GM23338 (cell line): ENCODE measurements around the gene FILIP1L. TPM values are rescaled to one million over a fixed set of nuclear protein-coding genes. Genes with fewer than 3 reads are reported as not detected.

Experiments used
- ATAC-seq: fragments of 200-7000 bp; cut with Tn5 transposase; 3 replicates; pipeline ENCODE4 v1.9.1; 2020
- DNase-seq: peaks from one replicate; pipeline ENCODE4 v3.0.0-alpha.2; 2015; ENCODE audit warnings: low spot score
- H2AFZ ChIP-seq: fragments of 200-600 bp; sonication (generic); 2 replicates; pipeline ENCODE4 v1.8.0; 2016; ENCODE audit warnings: antibody characterized with exemption, mild to moderate bottlenecking, moderate library complexity
- H3F3A ChIP-seq: fragments of 200-600 bp; sonication (generic); replicated peaks from 2 replicates; pipeline ENCODE4 v1.8.0; 2017; ENCODE audit warnings: antibody characterized with exemption, mixed run types, low read depth
- H3K27ac ChIP-seq: fragments of 200-600 bp; sonication (generic); 2 replicates; pipeline ENCODE4 v1.6.1; 2016; ENCODE audit warnings: low read depth
- H3K27me3 ChIP-seq: fragments of 200-600 bp; sonication (generic); 2 replicates; pipeline ENCODE4 v1.8.0; 2016; ENCODE audit warnings: mild to moderate bottlenecking, mixed run types, moderate library complexity; ENCODE audit not compliant: insufficient read depth
- H3K36me3 ChIP-seq: fragments of 200-600 bp; sonication (generic); 2 replicates; pipeline ENCODE4 v1.8.0; 2016; ENCODE audit warnings: mild to moderate bottlenecking; ENCODE audit not compliant: insufficient read depth
- H3K4me1 ChIP-seq: fragments of 200-600 bp; sonication (generic); 2 replicates; pipeline ENCODE4 v1.8.0; 2016; ENCODE audit warnings: mild to moderate bottlenecking, moderate library complexity; ENCODE audit not compliant: insufficient read depth
- H3K4me2 ChIP-seq: fragments of 200-600 bp; sonication (generic); 2 replicates; pipeline ENCODE4 v1.7.1; 2017; ENCODE audit warnings: mixed run types
- H3K4me3 ChIP-seq: fragments of 200-600 bp; sonication (generic); 2 replicates; pipeline ENCODE4 v1.6.1; 2016; ENCODE audit warnings: mixed run types
- H3K79me2 ChIP-seq: fragments of 200-600 bp; sonication (generic); replicated peaks from 2 replicates; pipeline ENCODE4 v1.8.0; 2017; ENCODE audit warnings: mild to moderate bottlenecking; ENCODE audit not compliant: insufficient read depth
- H3K9me2 ChIP-seq: fragments of 200-600 bp; sonication (generic); 2 replicates; pipeline ENCODE4 v1.8.0; 2017; ENCODE audit not compliant: insufficient read depth
- H4K20me1 ChIP-seq: fragments of 200-600 bp; sonication (generic); replicated peaks from 2 replicates; pipeline ENCODE4 v1.8.0; 2017; ENCODE audit warnings: mild to moderate bottlenecking; ENCODE audit not compliant: insufficient read depth
- H3K27ac Mint-ChIP-seq: 2 replicates; pipeline ENCODE4 v1.8.0; 2020; ENCODE audit warnings: inconsistent platforms, mild to moderate bottlenecking, moderate library complexity, mixed read lengths
- H3K27me3 Mint-ChIP-seq: 3 replicates; pipeline ENCODE4 v1.8.0; 2022; ENCODE audit warnings: low read depth, mild to moderate bottlenecking, moderate library complexity, mixed read lengths, inconsistent platforms; ENCODE audit not compliant: insufficient read depth, poor library complexity
- H3K36me3 Mint-ChIP-seq: 3 replicates; pipeline ENCODE4 v1.8.0; 2021; ENCODE audit warnings: low read depth, mild to moderate bottlenecking, inconsistent platforms, moderate library complexity, mixed read lengths
- H3K4me1 Mint-ChIP-seq: 3 replicates; pipeline ENCODE4 v1.8.0; 2020; ENCODE audit warnings: mild to moderate bottlenecking, inconsistent platforms, mixed read lengths
- H3K4me3 Mint-ChIP-seq: 3 replicates; pipeline ENCODE4 v1.8.0; 2021; ENCODE audit warnings: moderate library complexity, mild to moderate bottlenecking, inconsistent platforms, mixed read lengths
- H3K9me3 Mint-ChIP-seq: 3 replicates; pipeline ENCODE4 v1.8.0; 2020; ENCODE audit warnings: moderate library complexity, mild to moderate bottlenecking, inconsistent platforms, mixed read lengths
- CREB1 ChIP-seq: fragments of 250-450 bp; sonication (Bioruptor Pico); IDR thresholded peaks from 2 replicates; pipeline ENCODE4 v1.5.0; 2020; ENCODE audit warnings: low read depth, mild to moderate bottlenecking, moderate library complexity
- EZH2 ChIP-seq: fragments of 200-600 bp; sonication (generic); IDR thresholded peaks from one replicate; pipeline ENCODE4 v1.8.0; 2017; ENCODE audit warnings: antibody characterized with exemption, mild to moderate bottlenecking, low read depth; ENCODE audit not compliant: unreplicated experiment
- EZH2phosphoT487 ChIP-seq: fragments of 200-600 bp; sonication (generic); IDR thresholded peaks from one replicate; pipeline ENCODE4 v1.8.1; 2018; ENCODE audit warnings: antibody characterized with exemption; ENCODE audit not compliant: unreplicated experiment
- JUNB ChIP-seq: IDR thresholded peaks from one replicate; pipeline ENCODE4 v1.6.1; 2016; ENCODE audit warnings: antibody characterized with exemption; ENCODE audit not compliant: unreplicated experiment
- NANOG ChIP-seq: IDR thresholded peaks from 2 replicates; pipeline ENCODE4 v1.6.1; 2016; ENCODE audit warnings: antibody characterized with exemption, borderline replicate concordance
- POLR2AphosphoS5 ChIP-seq: IDR thresholded peaks from 2 replicates; pipeline ENCODE4 v1.6.1; 2016; ENCODE audit warnings: antibody characterized with exemption, low read depth
- STAT1 ChIP-seq: IDR thresholded peaks from one replicate; pipeline ENCODE4 v1.6.1; 2016; ENCODE audit warnings: antibody characterized with exemption; ENCODE audit not compliant: unreplicated experiment
- ZNF114 ChIP-seq: fragments of 250-450 bp; sonication (Bioruptor Pico); IDR thresholded peaks from 2 replicates; pipeline ENCODE4 v1.5.0; 2020; ENCODE audit warnings: mild to moderate bottlenecking, moderate library complexity
- ZNF331 ChIP-seq: fragments of 250-450 bp; sonication (Bioruptor Pico); IDR thresholded peaks from 2 replicates; pipeline ENCODE4 v1.5.0; 2020; ENCODE audit warnings: low read depth, mild to moderate bottlenecking, moderate library complexity
- polyA plus RNA-seq: library from polyadenylated mRNA; unstranded; fragments of >200 nt; fragmentation: Nextera tagmentation; extraction: Ambion mirVana; gene quantifications from 2 replicates; pipeline ENCODE4 v1.2.1, GENCODE V29; 2016
- total RNA-seq: library from RNA; depleted of rRNA; stranded (reverse); fragments of >200 nt; shearing (Covaris generic); gene quantifications from 2 replicates; pipeline ENCODE4 v1.2.3, GENCODE V29; 2014
- TF ChIP-seq, protein P1 (sequence below): IDR thresholded peaks from one replicate; pipeline ENCODE4 v1.6.1; 2018; ENCODE audit warnings: antibody characterized with exemption; ENCODE audit not compliant: unreplicated experiment
- TF ChIP-seq, protein P2 (sequence below): fragments of 250-450 bp; sonication (Bioruptor Pico); IDR thresholded peaks from 2 replicates; pipeline ENCODE4 v1.5.0; 2020; ENCODE audit warnings: mild to moderate bottlenecking, moderate library complexity

The FILIP1L gene
- total and polyA plus RNA-seq, 2 experiments from 2014 or later, result 1.6 TPM; not detected in 1

DNA sequence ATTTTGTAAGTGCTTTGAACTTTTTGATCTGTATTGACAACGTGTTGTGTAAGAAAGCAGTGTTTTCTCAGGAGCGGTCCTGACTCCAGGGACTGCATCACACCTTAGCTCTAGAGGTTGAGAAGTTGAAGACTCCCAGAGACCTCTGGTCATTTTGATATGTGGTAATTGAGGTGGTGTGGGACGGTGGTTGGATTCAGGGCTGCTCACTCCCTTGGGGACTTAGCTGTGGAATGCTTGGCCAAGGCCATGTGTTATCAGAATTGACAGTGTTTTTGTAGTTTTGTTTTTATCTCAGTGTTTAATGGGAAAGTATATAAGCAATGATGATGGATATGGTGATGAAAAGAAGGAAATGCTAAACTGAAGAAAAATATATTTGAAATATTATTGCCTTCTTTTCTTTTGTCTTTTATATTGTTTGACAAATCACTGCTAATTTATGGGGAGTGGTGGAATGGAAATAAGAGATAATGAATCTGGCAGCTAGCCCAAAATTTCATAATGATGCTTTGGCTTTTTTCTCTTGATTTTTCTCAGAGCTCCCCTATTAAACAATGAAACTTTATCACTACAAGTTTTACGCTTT lies 280.6 kb downstream of the FILIP1L start (continued):
- TF ChIP-seq, protein P1, sequence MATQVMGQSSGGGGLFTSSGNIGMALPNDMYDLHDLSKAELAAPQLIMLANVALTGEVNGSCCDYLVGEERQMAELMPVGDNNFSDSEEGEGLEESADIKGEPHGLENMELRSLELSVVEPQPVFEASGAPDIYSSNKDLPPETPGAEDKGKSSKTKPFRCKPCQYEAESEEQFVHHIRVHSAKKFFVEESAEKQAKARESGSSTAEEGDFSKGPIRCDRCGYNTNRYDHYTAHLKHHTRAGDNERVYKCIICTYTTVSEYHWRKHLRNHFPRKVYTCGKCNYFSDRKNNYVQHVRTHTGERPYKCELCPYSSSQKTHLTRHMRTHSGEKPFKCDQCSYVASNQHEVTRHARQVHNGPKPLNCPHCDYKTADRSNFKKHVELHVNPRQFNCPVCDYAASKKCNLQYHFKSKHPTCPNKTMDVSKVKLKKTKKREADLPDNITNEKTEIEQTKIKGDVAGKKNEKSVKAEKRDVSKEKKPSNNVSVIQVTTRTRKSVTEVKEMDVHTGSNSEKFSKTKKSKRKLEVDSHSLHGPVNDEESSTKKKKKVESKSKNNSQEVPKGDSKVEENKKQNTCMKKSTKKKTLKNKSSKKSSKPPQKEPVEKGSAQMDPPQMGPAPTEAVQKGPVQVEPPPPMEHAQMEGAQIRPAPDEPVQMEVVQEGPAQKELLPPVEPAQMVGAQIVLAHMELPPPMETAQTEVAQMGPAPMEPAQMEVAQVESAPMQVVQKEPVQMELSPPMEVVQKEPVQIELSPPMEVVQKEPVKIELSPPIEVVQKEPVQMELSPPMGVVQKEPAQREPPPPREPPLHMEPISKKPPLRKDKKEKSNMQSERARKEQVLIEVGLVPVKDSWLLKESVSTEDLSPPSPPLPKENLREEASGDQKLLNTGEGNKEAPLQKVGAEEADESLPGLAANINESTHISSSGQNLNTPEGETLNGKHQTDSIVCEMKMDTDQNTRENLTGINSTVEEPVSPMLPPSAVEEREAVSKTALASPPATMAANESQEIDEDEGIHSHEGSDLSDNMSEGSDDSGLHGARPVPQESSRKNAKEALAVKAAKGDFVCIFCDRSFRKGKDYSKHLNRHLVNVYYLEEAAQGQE, result no peak
- TF ChIP-seq JUNB (no peak), ZNF331 (CRISPR knock-in tag) (no peak), STAT1 (no peak)

DNA sequence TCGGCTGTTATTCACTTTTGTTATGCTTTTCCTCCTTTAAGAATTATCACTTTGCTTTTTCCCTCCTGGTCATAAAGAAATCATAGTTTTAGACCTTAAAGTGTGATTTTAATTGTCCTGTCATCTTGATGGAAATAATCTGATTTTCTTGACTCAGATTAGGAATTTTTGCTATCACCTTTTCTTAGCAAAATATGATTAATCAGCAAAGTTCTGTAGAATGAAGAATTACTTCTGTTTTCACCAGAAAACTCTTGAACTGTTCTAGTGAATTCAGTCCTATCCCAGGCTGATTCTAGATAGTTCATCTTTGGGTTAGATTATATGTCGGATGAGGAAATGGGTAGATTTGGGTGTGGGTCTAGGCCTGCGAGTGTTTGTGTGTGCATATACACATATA lies 284.5 kb downstream of the FILIP1L start:
- Mint-ChIP-seq H3K36me3 (no peaks in the 10 kb centered on the region; the same call in 2 of the 3 replicates), H3K4me3 (no peak overlapping the region), H3K9me3 (no peaks in the 10 kb centered on the region), H3K4me1 (peaks cover 8% of the 10 kb centered on the region), H3K27me3 (no peaks in the 10 kb centered on the region), H3K27ac (no peak overlapping the region)
- no peaks in the 10 kb centered on the region for H3K9me2 ChIP-seq
- H3F3A ChIP-seq, result no peaks in the 10 kb centered on the region
- DNase-seq (no peak), ATAC-seq (no peak)
- H3K4me3 ChIP-seq, result no peak overlapping the region
- H2AFZ ChIP-seq, result no peak overlapping the region
- no peak overlapping the region for H3K4me2 ChIP-seq
- no peaks in the 10 kb centered on the region for H3K36me3 ChIP-seq
- H3K27ac ChIP-seq, result no peak overlapping the region
- peaks cover under 1% of the 10 kb centered on the region; the same call in 1 of the 2 replicates for H4K20me1 ChIP-seq
- H3K79me2 ChIP-seq, result peaks cover 84% of the 10 kb centered on the region
- no peaks in the 10 kb centered on the region for H3K27me3 ChIP-seq
- peaks cover 3% of the 10 kb centered on the region; the same call in 1 of the 2 replicates for H3K4me1 ChIP-seq
- TF ChIP-seq EZH2phosphoT487, result no peak
- TF ChIP-seq JUNB, result no peak
- TF ChIP-seq STAT1, result no peak
- TF ChIP-seq, protein P1, result no peak
- TF ChIP-seq, protein P2, sequence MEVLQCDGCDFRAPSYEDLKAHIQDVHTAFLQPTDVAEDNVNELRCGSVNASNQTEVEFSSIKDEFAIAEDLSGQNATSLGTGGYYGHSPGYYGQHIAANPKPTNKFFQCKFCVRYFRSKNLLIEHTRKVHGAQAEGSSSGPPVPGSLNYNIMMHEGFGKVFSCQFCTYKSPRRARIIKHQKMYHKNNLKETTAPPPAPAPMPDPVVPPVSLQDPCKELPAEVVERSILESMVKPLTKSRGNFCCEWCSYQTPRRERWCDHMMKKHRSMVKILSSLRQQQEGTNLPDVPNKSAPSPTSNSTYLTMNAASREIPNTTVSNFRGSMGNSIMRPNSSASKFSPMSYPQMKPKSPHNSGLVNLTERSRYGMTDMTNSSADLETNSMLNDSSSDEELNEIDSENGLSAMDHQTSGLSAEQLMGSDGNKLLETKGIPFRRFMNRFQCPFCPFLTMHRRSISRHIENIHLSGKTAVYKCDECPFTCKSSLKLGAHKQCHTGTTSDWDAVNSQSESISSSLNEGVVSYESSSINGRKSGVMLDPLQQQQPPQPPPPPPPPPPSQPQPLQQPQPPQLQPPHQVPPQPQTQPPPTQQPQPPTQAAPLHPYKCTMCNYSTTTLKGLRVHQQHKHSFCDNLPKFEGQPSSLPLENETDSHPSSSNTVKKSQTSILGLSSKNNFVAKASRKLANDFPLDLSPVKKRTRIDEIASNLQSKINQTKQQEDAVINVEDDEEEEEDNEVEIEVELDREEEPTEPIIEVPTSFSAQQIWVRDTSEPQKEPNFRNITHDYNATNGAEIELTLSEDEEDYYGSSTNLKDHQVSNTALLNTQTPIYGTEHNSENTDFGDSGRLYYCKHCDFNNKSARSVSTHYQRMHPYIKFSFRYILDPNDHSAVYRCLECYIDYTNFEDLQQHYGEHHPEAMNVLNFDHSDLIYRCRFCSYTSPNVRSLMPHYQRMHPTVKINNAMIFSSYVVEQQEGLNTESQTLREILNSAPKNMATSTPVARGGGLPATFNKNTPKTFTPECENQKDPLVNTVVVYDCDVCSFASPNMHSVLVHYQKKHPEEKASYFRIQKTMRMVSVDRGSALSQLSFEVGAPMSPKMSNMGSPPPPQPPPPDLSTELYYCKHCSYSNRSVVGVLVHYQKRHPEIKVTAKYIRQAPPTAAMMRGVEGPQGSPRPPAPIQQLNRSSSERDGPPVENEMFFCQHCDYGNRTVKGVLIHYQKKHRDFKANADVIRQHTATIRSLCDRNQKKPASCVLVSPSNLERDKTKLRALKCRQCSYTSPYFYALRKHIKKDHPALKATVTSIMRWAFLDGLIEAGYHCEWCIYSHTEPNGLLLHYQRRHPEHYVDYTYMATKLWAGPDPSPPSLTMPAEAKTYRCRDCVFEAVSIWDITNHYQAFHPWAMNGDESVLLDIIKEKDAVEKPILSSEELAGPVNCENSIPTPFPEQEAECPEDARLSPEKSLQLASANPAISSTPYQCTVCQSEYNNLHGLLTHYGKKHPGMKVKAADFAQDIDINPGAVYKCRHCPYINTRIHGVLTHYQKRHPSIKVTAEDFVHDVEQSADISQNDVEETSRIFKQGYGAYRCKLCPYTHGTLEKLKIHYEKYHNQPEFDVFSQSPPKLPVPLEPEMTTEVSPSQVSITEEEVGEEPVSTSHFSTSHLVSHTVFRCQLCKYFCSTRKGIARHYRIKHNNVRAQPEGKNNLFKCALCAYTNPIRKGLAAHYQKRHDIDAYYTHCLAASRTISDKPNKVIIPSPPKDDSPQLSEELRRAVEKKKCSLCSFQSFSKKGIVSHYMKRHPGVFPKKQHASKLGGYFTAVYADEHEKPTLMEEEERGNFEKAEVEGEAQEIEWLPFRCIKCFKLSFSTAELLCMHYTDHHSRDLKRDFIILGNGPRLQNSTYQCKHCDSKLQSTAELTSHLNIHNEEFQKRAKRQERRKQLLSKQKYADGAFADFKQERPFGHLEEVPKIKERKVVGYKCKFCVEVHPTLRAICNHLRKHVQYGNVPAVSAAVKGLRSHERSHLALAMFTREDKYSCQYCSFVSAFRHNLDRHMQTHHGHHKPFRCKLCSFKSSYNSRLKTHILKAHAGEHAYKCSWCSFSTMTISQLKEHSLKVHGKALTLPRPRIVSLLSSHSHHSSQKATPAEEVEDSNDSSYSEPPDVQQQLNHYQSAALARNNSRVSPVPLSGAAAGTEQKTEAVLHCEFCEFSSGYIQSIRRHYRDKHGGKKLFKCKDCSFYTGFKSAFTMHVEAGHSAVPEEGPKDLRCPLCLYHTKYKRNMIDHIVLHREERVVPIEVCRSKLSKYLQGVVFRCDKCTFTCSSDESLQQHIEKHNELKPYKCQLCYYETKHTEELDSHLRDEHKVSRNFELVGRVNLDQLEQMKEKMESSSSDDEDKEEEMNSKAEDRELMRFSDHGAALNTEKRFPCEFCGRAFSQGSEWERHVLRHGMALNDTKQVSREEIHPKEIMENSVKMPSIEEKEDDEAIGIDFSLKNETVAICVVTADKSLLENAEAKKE (CRISPR knock-in tag), result no peak
- no peak for TF ChIP-seq ZNF331 (CRISPR knock-in tag)
- no peak for TF ChIP-seq CREB1
- no peak for TF ChIP-seq NANOG
- TF ChIP-seq ZNF114 (CRISPR knock-in tag), result no peak
- TF ChIP-seq EZH2, result no peak
- TF ChIP-seq POLR2AphosphoS5, result no peak
